HCT116 (cell line): ENCODE results near the gene TRH. TPM values are rescaled to one million over a fixed set of nuclear protein-coding genes. Genes with fewer than 3 reads are reported as not detected.
"Not testable (repeated sequence)": the region's sequence is repeated elsewhere in the genome, so short reads cannot be mapped to it uniquely, and the experiment has no call there.

ENCODE experiments used
- ATAC-seq: fragments of 200-7000 bp; cut with Tn5 transposase; 2 replicates; pipeline ENCODE4 v1.9.1; 2020; ENCODE audit warnings: mild to moderate bottlenecking, moderate library complexity
- BruUV-seq: library from RNA; stranded (reverse); fragments of 400-500 nt; replicated peaks from 2 replicates; lab custom pipeline; 2021; lab: Mats Ljungman, UMichigan
- CTCF ChIA-PET: fragments of 300-600 bp; sonication (Branson Sonifier 250); formaldehyde crosslinking; loops from one replicate; lab custom pipeline; 2021; ENCODE audit warnings: antibody characterized with exemption; lab: Charles Lee
- POLR2A ChIA-PET: fragments of 300-600, 350-600 bp; sonication (Branson Sonifier 250); formaldehyde crosslinking; loops from one replicate; lab custom pipeline; 2021; ENCODE audit warnings: antibody characterized with exemption; lab: Charles Lee
- RAD21 ChIA-PET, 2 experiments: fragments of 300-600 bp; sonication (Branson Sonifier 250); formaldehyde crosslinking; loops; one replicate each; lab custom pipeline; 2023; ENCODE audit warnings: low total read pairs in 2 of 2; ENCODE audit not compliant: uncharacterized antibody in 2 of 2, unreplicated experiment in 2 of 2, low non-redundant PET in 1 of 2; lab: Charles Lee
- DNase-seq: peaks from one replicate; pipeline ENCODE4 v3.0.0-alpha.2; 2010; ENCODE audit warnings: low read depth, low spot score
- H2AFZ ChIP-seq: fragments of 200-600 bp; shearing (Covaris generic), sonication (generic); 2 replicates; pipeline ENCODE4 v1.6.1; 2017; ENCODE audit warnings: low read depth, mixed run types, mixed read lengths, antibody characterized with exemption, low read length; ENCODE audit not compliant: poor library complexity, severe bottlenecking
- H3K27ac ChIP-seq: 2 replicates; pipeline ENCODE4 v1.5.1; 2012; ENCODE audit warnings: low read depth, low read length
- H3K27me3 ChIP-seq: fragments of 200-600 bp; sonication (generic); 2 replicates; pipeline ENCODE4 v1.6.1; 2016; ENCODE audit warnings: mixed run types, low read length, mixed read lengths; ENCODE audit not compliant: insufficient read depth
- H3K36me3 ChIP-seq, 2 experiments: fragments of 200-500 bp in 1 of 2; fragments of 200-600 bp in 1 of 2; sonication (Bioruptor generic) in 1 of 2; sonication (generic) in 1 of 2; 2 replicates each; pipeline versions ENCODE4 v1.5.1 to v1.6.1; 2014 to 2016; ENCODE audit warnings: low read length in 2 of 2, inconsistent platforms in 1 of 2, mixed read lengths in 1 of 2, mixed run types in 1 of 2; ENCODE audit not compliant: insufficient read depth in 2 of 2, control insufficient read depth in 1 of 2
- H3K4me1 ChIP-seq, 2 experiments: fragments of 200-600 bp in 1 of 2; sonication (generic) in 1 of 2; 2 replicates each; pipeline versions ENCODE4 v1.5.1 to v1.6.1; 2012 to 2017; ENCODE audit warnings: low read length in 2 of 2, inconsistent platforms in 1 of 2, mild to moderate bottlenecking in 1 of 2, mixed read lengths in 1 of 2, mixed run types in 1 of 2, moderate library complexity in 1 of 2; ENCODE audit not compliant: insufficient read depth in 2 of 2, control insufficient read depth in 1 of 2
- H3K4me2 ChIP-seq: fragments of 200-600 bp; sonication (generic); 2 replicates; pipeline ENCODE4 v1.6.1; 2017; ENCODE audit warnings: mixed run types, low read length, mixed read lengths
- H3K4me3 ChIP-seq, 2 experiments: fragments of 200-600 bp in 1 of 2; sonication (generic) in 1 of 2; replicated peaks in 1 of 2; 2 replicates each; pipeline ENCODE4 v1.5.1; 2011 to 2016; ENCODE audit warnings: low read length in 2 of 2, control low read depth in 1 of 2, low read depth in 1 of 2, mild to moderate bottlenecking in 1 of 2, mixed read lengths in 1 of 2, mixed run types in 1 of 2
- H3K79me2 ChIP-seq: fragments of 200-600 bp; sonication (generic); 2 replicates; pipeline ENCODE4 v1.6.1; 2017; ENCODE audit warnings: mild to moderate bottlenecking, mixed run types, low read length, moderate library complexity, mixed read lengths; ENCODE audit not compliant: insufficient read depth
- H3K9ac ChIP-seq: fragments of 200-600 bp; sonication (generic); 2 replicates; pipeline ENCODE4 v1.6.1; 2016; ENCODE audit warnings: low read length, mixed read lengths
- H3K9me2 ChIP-seq: fragments of 200-600 bp; sonication (generic), shearing (Covaris generic); 2 replicates; pipeline ENCODE4 v1.6.1; 2017; ENCODE audit warnings: mixed run types, mild to moderate bottlenecking, moderate library complexity; ENCODE audit not compliant: insufficient read depth
- H3K9me3 ChIP-seq, 2 experiments: fragments of 200-500 bp in 1 of 2; fragments of 200-600 bp in 1 of 2; sonication (Bioruptor generic) in 1 of 2; sonication (generic) in 1 of 2; 2 replicates each; pipeline ENCODE4 v1.6.1; 2014 to 2017; ENCODE audit warnings: low read length in 2 of 2, mixed read lengths in 2 of 2, inconsistent platforms in 1 of 2, low read depth in 1 of 2, mild to moderate bottlenecking in 1 of 2, mixed run types in 1 of 2, moderate library complexity in 1 of 2; ENCODE audit not compliant: control insufficient read depth in 1 of 2, insufficient read depth in 1 of 2
- H4K20me1 ChIP-seq: fragments of 200-600 bp; sonication (generic), shearing (Covaris generic); 2 replicates; pipeline ENCODE4 v1.6.1; 2017; ENCODE audit warnings: mixed run types, mild to moderate bottlenecking, moderate library complexity; ENCODE audit not compliant: insufficient read depth
- CTCF ChIP-seq, 3 experiments: fragments of 200-600 bp in 1 of 3; sonication (generic) in 1 of 3; IDR thresholded peaks in 2 of 3; conservative IDR thresholded peaks in 1 of 3; 2 replicates each; pipeline ENCODE4 v1.5.1; 2012 to 2017; ENCODE audit warnings: low read depth in 2 of 3, low read length in 2 of 3, antibody characterized with exemption in 1 of 3, borderline replicate concordance in 1 of 3, control low read depth in 1 of 3, mild to moderate bottlenecking in 1 of 3, mixed read lengths in 1 of 3, mixed run types in 1 of 3, moderate library complexity in 1 of 3; ENCODE audit not compliant: insufficient read depth in 1 of 3
- POLR2AphosphoS5 ChIP-seq: IDR thresholded peaks from 2 replicates; pipeline ENCODE4 v1.6.1; 2011; ENCODE audit warnings: mild to moderate bottlenecking, low read depth, low read length, moderate library complexity
- RAD21 ChIP-seq: IDR thresholded peaks from 2 replicates; pipeline ENCODE4 v1.6.1; 2012; ENCODE audit warnings: low read depth, mild to moderate bottlenecking
- intact Hi-C: fragments of 100-400 bp; cut with micrococcal nuclease; formaldehyde crosslinking; loops from 2 replicates; pipeline ENCODE4 v1.10.0; 2022
- total RNA-seq: library from RNA; stranded (reverse); gene quantifications from one replicate; pipeline ENCODE4 v1.2.1, GENCODE V29; 2021; ENCODE audit not compliant: unreplicated experiment

The TRH gene
- total RNA-seq, 1 experiment from 2014 or later: not detected

- RAD21 ChIA-PET, H4K20me1 ChIP-seq, BruUV-seq, H3K4me2 ChIP-seq, H3K9me2 ChIP-seq, H3K27ac ChIP-seq, ATAC-seq, DNase-seq, H2AFZ ChIP-seq, POLR2A ChIA-PET, intact Hi-C loops, H3K36me3 ChIP-seq, H3K9ac ChIP-seq, H3K4me1 ChIP-seq, CTCF ChIA-PET, H3K27me3 ChIP-seq, H3K79me2 ChIP-seq, H3K9me3 ChIP-seq, H3K4me3 ChIP-seq: not testable (repeated sequence)
Observed at GRCh38 chr3:129999176-129999575, 24.7 kb downstream of the TRH start.

DNA sequence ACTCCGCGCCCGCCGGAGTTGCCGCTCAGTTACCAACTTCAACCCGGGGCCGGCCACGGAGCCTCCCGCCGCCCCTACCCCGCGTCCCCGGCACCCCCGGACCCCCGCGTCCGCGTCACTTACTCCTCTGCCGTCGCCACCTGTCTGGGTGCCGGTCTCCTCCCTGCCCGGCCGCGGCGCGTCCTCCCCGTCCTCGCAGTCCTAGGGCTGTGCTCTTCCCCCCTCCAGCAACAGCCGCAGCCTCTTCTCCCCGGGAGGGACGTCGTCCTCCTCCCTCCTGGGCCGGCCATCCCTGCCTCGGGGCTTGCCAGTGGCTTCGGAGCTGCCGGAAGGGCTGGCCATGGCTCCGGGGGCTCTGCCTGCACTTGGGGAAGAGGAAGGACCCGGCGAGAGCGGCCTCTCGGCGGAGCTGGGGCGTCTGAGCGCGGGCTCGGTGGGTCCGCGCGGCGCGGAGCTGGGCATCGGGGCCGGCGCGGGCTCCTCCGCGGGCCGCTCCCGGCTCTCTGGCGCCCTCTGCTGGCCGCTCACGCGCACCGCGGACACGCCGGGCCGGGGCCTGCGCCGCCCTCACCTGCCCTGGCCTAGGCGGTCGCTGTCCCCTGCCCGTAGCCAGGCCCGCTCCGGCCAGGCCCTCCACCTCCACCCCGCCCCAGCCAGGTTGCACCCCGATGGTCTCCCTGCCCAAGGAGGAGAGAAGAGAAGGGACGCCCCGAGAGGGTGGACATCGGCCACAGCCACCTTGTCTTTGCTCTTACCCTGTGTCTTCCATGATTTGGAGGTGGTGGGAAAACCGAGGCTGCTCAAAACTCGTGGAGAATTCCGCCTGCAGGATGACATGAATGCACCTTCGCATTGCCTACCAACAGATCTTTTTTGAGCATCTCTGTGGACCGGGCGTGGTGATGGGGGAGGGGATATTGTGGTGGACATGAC, 28.4 kb downstream of the TRH start:
- TF ChIP-seq POLR2AphosphoS5 (peak; percentile 30; the same call in 1 of the 2 replicates), RAD21 (peak; percentile 38), CTCF (IDR thresholded peaks at IDR 0.05 in 2 of 3, conservative IDR thresholded peaks at IDR 0.05 in 1 of 3; ENCODE audit: borderline replicate concordance in 1 of 3, insufficient read depth in 1 of 3, low read depth in 2 of 3, low read length in 2 of 3) (peak; percentile 25 to 54 (median 29); a peak in 3 of 6 replicates)
- DNase-seq: not testable (repeated sequence)
- CTCF ChIA-PET: interaction anchor here (0.9 to 1.8 kb wide), 2 partner anchors 61 to 109 kb away, joined by 3 to 10 read pairs; no protein-coding TSS in a partner anchor

More for the DNA sequence above, 28.4 kb downstream of the TRH start:
- BruUV-seq, H3K4me1 ChIP-seq, H3K9me2 ChIP-seq, POLR2A ChIA-PET, H3K79me2 ChIP-seq, H3K27ac ChIP-seq, H3K9me3 ChIP-seq, H4K20me1 ChIP-seq, H3K36me3 ChIP-seq, H3K27me3 ChIP-seq: not testable (repeated sequence)
- ATAC-seq: peak; percentile 100
- Histone ChIP-seq H3K9ac (peak overlapping the region; percentile 57), H3K4me3 (peak overlapping the region; percentile 45 to 57), H2AFZ (peak overlapping the region; percentile 16), H3K4me2 (peak overlapping the region; percentile 72)
- intact Hi-C loops: loop anchor here (1.0 kb wide), 1 partner anchor 61 kb away; no protein-coding TSS in a partner anchor
- RAD21 ChIA-PET: interaction anchor here (0.9 to 1.3 kb wide), 2 partner anchors 61 kb away, joined by 3 to 11 read pairs; no protein-coding TSS in a partner anchor
